AG09309 (cell line): ENCODE results near the gene EPHA6.
A peak's percentile ranks its signal among the peaks of the same experiment; 100 is the strongest.

ENCODE experiments used
- DNase-seq: peaks from one replicate; pipeline ENCODE4 v3.0.0-alpha.2; 2010; ENCODE audit warnings: low read depth
- H3K4me3 ChIP-seq: 2 replicates; pipeline ENCODE4 v1.5.1; 2011; ENCODE audit warnings: mild to moderate bottlenecking, low read depth, low read length, moderate library complexity; ENCODE audit not compliant: control insufficient read depth
- TF ChIP-seq, protein P1 (sequence below): IDR thresholded peaks from 2 replicates; pipeline ENCODE4 v1.5.1; 2011; ENCODE audit warnings: mild to moderate bottlenecking, low read depth, low read length, inconsistent platforms; ENCODE audit not compliant: insufficient read depth, control insufficient read depth; ENCODE audit errors: missing control alignments

The EPHA6 gene

DNA sequence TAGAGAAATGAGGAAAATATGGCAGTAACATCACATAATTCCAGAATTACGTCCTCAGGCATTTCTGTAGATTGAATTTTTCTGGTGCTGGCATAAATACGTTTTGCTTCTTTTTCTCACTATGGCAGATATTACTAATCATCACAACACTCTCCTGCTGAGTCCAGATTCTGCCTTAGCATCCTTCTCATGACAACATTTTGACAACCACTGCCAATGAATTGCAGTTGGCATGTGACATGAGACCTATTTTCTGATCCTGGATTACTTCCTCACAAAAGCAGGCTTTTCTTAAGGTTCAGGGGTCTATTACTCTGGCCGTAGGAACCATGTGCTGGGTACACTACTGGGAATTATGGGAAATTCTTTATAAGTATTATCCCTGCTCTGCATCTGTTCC, 927.6 kb downstream of the EPHA6 start:
- no peak for DNase-seq
- H3K4me3 ChIP-seq: no peak overlapping the region
- TF ChIP-seq, protein P1, sequence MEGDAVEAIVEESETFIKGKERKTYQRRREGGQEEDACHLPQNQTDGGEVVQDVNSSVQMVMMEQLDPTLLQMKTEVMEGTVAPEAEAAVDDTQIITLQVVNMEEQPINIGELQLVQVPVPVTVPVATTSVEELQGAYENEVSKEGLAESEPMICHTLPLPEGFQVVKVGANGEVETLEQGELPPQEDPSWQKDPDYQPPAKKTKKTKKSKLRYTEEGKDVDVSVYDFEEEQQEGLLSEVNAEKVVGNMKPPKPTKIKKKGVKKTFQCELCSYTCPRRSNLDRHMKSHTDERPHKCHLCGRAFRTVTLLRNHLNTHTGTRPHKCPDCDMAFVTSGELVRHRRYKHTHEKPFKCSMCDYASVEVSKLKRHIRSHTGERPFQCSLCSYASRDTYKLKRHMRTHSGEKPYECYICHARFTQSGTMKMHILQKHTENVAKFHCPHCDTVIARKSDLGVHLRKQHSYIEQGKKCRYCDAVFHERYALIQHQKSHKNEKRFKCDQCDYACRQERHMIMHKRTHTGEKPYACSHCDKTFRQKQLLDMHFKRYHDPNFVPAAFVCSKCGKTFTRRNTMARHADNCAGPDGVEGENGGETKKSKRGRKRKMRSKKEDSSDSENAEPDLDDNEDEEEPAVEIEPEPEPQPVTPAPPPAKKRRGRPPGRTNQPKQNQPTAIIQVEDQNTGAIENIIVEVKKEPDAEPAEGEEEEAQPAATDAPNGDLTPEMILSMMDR: no peak

DNA sequence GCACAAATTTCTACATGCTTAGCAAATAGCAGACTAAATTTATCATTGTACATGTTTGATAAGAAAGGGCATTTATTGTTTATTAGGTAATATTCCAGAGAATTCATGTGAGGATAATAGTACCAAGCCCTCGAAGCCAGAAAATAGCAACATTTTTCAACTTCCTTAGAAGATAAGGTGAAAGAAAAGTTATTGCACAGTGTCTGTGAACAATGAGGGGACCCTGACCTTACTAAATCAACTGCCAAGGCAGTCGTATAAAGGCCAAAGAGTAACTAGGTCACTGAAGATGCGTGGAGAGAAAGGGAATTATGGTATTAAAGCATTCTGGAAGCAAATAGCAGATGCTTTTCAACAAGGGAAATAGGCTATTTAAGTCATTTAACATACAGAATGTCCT, 929.9 kb downstream of the EPHA6 start:
- TF ChIP-seq, protein P1: no peak
- no peak for DNase-seq
- H3K4me3 ChIP-seq: no peak overlapping the region

DNA sequence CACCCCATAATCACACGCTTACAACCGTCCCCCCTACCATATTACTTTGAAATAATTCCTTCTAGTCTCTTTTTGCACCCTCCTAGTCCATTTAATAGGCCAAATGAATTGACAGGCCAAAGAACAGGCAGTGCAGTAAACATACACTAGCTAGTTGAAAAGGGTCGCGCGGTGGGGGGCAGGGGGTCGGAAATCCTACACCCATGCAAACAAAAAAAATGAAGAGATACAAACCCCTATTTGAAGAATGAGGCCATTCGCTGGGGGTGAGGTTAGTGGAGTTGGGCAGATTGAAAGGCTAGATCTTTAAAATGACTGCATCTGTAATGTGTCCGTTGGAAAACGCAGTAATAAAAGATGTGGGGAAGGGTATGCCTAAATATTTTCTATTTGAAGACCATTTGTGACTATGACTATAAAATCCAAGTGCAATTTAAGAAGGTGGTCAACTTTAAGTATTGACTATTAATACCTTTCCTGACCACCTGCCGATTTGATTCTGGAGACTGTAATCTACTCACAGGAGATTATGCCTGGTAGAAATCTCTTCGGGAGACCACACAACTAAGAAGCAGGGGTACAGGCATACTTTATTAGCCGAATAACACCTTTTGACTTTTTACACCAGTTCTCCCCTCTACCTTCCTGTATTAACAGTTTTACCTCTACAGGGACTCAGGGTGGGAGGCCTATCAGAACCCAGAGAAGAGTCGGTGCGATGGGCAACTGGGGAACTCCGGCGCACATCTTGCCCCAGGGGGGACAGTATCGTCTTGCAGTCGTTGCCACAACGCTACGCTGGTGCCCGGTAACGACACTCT, 949.4 kb downstream of the EPHA6 start:
- DNase-seq: no peak
- TF ChIP-seq, protein P1: no peak

DNA sequence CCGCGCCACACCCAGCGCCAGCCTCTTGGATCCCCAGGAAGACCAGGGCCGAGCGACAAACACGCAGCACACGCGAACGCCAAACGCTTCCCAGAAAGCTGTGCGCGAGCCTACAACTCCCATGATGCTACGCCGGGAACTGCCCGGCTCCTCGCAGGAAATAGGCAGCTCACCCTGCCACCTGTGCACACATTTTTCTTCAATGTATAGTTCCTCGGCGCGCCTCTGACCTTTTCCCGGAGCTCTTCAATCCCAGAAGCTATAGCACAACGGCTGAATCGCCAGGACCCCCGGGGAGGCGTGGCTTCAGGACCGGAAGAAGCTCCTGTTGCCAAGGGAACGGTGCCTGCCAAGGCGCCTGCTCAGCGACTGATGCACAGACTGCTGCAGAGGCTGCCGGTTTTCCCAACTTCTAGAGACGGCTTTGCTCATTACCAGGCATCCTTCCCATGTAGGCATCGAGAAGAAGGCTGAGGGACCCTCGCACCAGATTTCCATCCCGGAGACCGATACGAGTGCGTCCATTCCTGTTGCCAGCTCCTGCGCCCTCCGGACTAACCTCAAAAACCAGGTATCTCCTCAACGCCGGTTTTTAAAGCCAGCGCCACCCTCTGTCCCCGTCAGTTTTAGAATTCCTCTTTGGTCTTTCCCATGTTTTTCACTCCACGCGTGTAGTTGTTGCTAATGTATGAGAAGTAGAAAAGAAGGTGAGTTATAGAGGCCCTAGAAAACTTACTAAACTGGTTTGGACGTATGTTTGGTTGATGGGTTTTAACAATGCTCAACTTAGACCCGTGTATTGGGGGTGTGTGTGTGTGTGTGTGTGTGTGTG, 950.2 kb downstream of the EPHA6 start, which contains the start of gene ARL6:
Gene ARL6, plus strand, starts transcription at position 352 of the 832 bp plus-strand sequence. CDS start 3,350 bp downstream, outside the sequence.
- TF ChIP-seq, protein P1: peak; percentile 14
- peak; percentile 41 for DNase-seq

More for the DNA sequence above, 949.4 kb downstream of the EPHA6 start:
- peak overlapping the region; percentile 79 for H3K4me3 ChIP-seq

DNA sequence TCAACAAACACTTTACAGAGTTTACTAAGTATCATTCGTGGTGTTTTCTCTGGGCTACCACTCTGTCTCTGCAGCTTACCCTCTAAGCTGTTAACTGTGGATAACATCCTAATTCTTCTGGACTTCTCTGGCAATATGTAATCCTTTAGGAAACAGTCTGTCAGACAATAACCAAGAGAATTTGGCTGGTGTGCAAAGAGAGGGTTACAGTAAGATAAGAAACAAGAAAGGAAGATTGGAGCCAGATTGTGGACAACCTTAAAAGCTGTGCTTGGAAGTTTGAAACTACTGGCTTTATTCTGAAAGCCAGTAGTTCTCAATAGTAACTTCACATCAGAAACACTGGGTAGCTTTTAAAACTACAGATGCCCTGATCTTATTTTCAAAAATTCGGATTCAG, 950.9 kb downstream of the EPHA6 start:
- peak overlapping the region; percentile 79 for H3K4me3 ChIP-seq
- no peak for DNase-seq
- TF ChIP-seq, protein P1: no peak

More for the DNA sequence above, 950.2 kb downstream of the EPHA6 start, which contains the start of gene ARL6:
- peak within 1 kb of the TSS; percentile 79 for H3K4me3 ChIP-seq

DNA sequence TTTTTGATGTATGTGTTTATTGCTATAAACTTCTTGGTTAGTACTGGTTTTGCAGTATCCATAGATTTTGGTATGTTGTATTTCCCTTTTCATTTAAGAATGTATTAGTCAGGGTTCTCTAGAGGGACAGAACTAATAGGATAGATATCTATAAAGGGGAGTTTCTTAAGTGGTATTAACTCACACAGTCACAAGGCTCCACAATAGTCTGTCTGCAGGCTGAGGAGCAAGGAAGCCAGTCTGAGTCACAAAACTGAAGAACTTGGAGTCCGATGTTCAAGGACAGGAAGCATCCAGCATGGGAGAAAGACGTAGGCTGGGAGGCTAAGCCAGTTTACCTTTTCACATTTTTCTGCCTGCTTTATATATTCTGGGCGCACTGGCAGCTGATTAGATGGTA, 958.5 kb downstream of the EPHA6 start:
- no peak for DNase-seq

More for the DNA sequence above, 958.5 kb downstream of the EPHA6 start:
- TF ChIP-seq, protein P1: no peak
- no peak overlapping the region for H3K4me3 ChIP-seq
